HG02623 (cell line): Measurements from ENCODE around the gene SIGLEC14.
"Not testable (repeated sequence)": the region's sequence is repeated elsewhere in the genome, so short reads cannot be mapped to it uniquely, and the experiment has no call there.

Source experiments
- ATAC-seq: cut with Tn5 transposase; IDR thresholded peaks from one replicate; pipeline ENCODE4 v1.9.1; 2021; ENCODE audit warnings: moderate library complexity; ENCODE audit not compliant: unreplicated experiment

SIGLEC14 gene

GRCh38 chr19:51646730-51647129, at the start of gene SIGLEC14:
Gene SIGLEC14, minus strand, starts transcription at chr19:51646825. Its CDS starts 66 bp downstream, at chr19:51646759.
- ATAC-seq, result not testable (repeated sequence)

- ATAC-seq, result no peak
These were observed 49.2 kb upstream of the SIGLEC14 start for GRCh38 chr19:51695702-51696315.

GRCh38 chr19:51695088-51695487, 48.5 kb upstream of the SIGLEC14 start:
- ATAC-seq, result no peak

- no peak for ATAC-seq
These were observed 47.9 kb upstream of the SIGLEC14 start for GRCh38 chr19:51694318-51695085.

- ATAC-seq, result no peak
These were observed 47.2 kb upstream of the SIGLEC14 start for GRCh38 chr19:51693819-51694218.

GRCh38 chr19:51693260-51693659, 46.6 kb upstream of the SIGLEC14 start, which contains the start of gene SPACA6:
Gene SPACA6, plus strand, starts transcription at chr19:51693330. Its CDS starts 197 bp downstream, at chr19:51693527.
- ATAC-seq, result no peak

- no peak for ATAC-seq
These were observed 45.8 kb upstream of the SIGLEC14 start for GRCh38 chr19:51692468-51692867.

- ATAC-seq, result no peak
These were observed 45.2 kb upstream of the SIGLEC14 start for GRCh38 chr19:51691584-51692428.

GRCh38 chr19:51691074-51691583, 44.5 kb upstream of the SIGLEC14 start:
- ATAC-seq, result no peak

- no peak for ATAC-seq
These were observed 43.9 kb upstream of the SIGLEC14 start for GRCh38 chr19:51690454-51691073.

GRCh38 chr19:51689751-51690453, 43.3 kb upstream of the SIGLEC14 start:
- no peak for ATAC-seq

- no peak for ATAC-seq
These were observed 42.3 kb upstream of the SIGLEC14 start for GRCh38 chr19:51688671-51689571.

- no peak for ATAC-seq
These were observed 41.4 kb upstream of the SIGLEC14 start for GRCh38 chr19:51687791-51688670.

GRCh38 chr19:51686171-51686570, 39.5 kb upstream of the SIGLEC14 start:
- ATAC-seq, result no peak

- ATAC-seq, result no peak
These were observed 34.8 kb upstream of the SIGLEC14 start for GRCh38 chr19:51681286-51681941.

- no peak for ATAC-seq
These were observed 33.8 kb upstream of the SIGLEC14 start for GRCh38 chr19:51680474-51680873.

- ATAC-seq, result no peak
These were observed 30.0 kb upstream of the SIGLEC14 start for GRCh38 chr19:51676566-51677083.
